Activated CD4-positive, alpha-beta T cell treated with anti-CD3 and anti-CD28 coated beads, Interleukin-2, amount 10 ng/mL, durations not matched to agents 24 days and 14 days (primary cell): Measurements from ENCODE around the gene FARS2. TPM values are rescaled to one million over a fixed set of nuclear protein-coding genes. Genes with fewer than 3 reads are reported as not detected.

ENCODE experiments used
- DNase-seq: peaks from one replicate; pipeline ENCODE4 v3.0.0; 2022
- H3K27ac Mint-ChIP-seq: one replicate; pipeline ENCODE4 v1.8.0; 2022; ENCODE audit warnings: mild to moderate bottlenecking, mixed read lengths
- H3K27me3 Mint-ChIP-seq: one replicate; pipeline ENCODE4 v1.8.0; 2022; ENCODE audit warnings: mixed read lengths
- H3K36me3 Mint-ChIP-seq: one replicate; pipeline ENCODE4 v1.8.0; 2022; ENCODE audit warnings: low read depth, mild to moderate bottlenecking, mixed read lengths
- H3K4me1 Mint-ChIP-seq: one replicate; pipeline ENCODE4 v1.8.0; 2021; ENCODE audit warnings: mixed read lengths
- H3K4me3 Mint-ChIP-seq: one replicate; pipeline ENCODE4 v1.8.0; 2022; ENCODE audit warnings: mild to moderate bottlenecking, moderate library complexity, mixed read lengths
- H3K9me3 Mint-ChIP-seq: one replicate; pipeline ENCODE4 v1.8.0; 2021; ENCODE audit warnings: mixed read lengths
- intact Hi-C: fragments of 100-400 bp; cut with micrococcal nuclease; formaldehyde crosslinking; loops from one replicate; pipeline ENCODE4 v1.15.1; 2023
- total RNA-seq: library from RNA; stranded (reverse); gene quantifications from 2 replicates; pipeline ENCODE4 v1.2.3, GENCODE V29; 2022

FARS2 gene
- total RNA-seq, 1 donor from 2014 or later: 24.7 TPM

DNA sequence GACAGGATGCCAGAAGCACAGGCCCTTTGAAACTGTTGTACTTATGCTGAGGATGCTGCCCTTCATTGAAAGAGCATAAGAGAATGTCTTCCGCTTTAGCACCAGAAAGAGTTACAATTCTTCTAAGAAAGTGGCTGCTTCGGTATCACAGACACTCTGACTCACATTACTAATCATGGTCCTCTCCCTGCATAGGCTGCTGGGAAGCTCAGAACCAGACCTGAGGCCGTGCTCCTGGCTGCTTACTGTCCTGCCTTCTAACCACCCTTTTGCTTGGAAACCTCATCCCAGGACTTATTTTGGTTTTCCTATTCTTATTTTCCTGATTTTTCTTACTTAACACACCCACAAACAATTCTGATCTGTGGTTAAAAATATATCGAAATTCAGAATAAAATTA, 23.5 kb upstream of the FARS2 start:
- intact Hi-C loops: no loop called here
- DNase-seq: no peak
- Mint-ChIP-seq H3K36me3 (peaks cover 11% of the 10 kb centered on the region), H3K27me3 (no peaks in the 10 kb centered on the region), H3K4me3 (no peak overlapping the region), H3K4me1 (peaks cover 3% of the 10 kb centered on the region), H3K9me3 (no peaks in the 10 kb centered on the region), H3K27ac (no peak overlapping the region)

DNA sequence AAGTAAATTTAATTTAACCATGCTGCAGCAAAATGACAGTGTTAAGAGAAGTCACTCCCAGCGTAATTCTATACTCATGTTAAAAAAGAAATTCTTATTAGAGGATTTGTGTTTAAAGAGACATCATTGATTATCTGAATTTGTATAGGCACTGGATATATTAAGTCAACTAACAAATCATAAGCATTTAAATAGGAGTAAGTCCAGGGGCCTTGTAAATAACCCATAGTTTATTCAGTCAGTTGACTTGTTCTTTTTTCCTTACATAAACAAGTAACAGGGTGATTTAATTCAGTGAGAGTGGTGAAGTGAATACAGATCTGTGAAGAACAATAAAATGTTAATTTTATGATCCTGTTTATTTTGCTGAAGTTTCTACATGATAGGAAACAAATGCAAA, 23.0 kb upstream of the FARS2 start:
- Mint-ChIP-seq H3K9me3 (no peaks in the 10 kb centered on the region), H3K4me3 (no peak overlapping the region), H3K27ac (no peak overlapping the region), H3K27me3 (no peaks in the 10 kb centered on the region), H3K36me3 (peaks cover 11% of the 10 kb centered on the region), H3K4me1 (no peaks in the 10 kb centered on the region)
- intact Hi-C loops: no loop called here
- DNase-seq: no peak

DNA sequence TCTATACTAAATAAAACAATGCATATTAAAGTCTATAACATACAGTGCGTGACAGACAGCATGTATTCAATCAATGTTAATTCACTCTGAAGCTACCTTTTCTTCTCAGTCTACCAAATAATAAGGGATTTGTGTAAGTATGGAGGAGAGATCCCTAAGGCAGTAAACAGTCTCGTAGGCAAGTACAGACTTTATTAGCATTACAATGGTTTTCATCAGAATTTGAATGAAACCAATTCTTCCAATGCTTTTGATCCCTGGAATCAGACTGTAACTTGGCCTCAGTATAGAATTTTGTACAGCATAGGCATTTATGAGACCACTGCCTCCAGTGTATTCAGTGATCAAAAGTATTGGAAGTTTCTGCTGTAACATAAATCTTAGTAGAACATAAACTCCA, 20.1 kb upstream of the FARS2 start:
- intact Hi-C loops: no loop called here
- H3K9me3 Mint-ChIP-seq: no peaks in the 10 kb centered on the region
- H3K36me3 Mint-ChIP-seq: peaks cover 5% of the 10 kb centered on the region
- no peak for DNase-seq
- H3K4me1 Mint-ChIP-seq: no peaks in the 10 kb centered on the region
- H3K27ac Mint-ChIP-seq: no peak overlapping the region
- no peaks in the 10 kb centered on the region for H3K27me3 Mint-ChIP-seq
- no peak overlapping the region for H3K4me3 Mint-ChIP-seq

DNA sequence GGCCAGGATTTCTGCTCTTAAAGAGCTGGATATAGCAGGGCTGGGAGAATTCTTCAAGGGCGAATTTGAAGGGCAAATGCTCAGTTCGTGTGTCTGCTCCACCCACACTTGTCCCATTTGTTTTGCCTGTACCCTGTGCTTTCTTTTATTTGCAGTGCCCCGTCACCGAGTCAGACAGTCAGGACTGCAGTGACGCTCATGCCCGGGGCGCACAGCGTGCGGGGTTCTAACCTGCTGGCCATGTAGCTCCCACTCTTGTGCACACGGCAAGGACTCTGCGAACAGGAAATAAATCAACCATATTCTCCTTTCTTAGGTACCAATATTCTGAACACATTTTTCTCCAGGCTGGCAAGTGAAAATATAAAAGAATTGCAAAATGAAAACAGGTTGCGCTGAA, 18.2 kb upstream of the FARS2 start:
- Mint-ChIP-seq H3K27me3 (no peaks in the 10 kb centered on the region), H3K4me3 (no peak overlapping the region), H3K4me1 (peaks cover 2% of the 10 kb centered on the region), H3K27ac (no peak overlapping the region), H3K36me3 (peaks cover 5% of the 10 kb centered on the region), H3K9me3 (no peaks in the 10 kb centered on the region)
- intact Hi-C loops: no loop called here
- no peak for DNase-seq

DNA sequence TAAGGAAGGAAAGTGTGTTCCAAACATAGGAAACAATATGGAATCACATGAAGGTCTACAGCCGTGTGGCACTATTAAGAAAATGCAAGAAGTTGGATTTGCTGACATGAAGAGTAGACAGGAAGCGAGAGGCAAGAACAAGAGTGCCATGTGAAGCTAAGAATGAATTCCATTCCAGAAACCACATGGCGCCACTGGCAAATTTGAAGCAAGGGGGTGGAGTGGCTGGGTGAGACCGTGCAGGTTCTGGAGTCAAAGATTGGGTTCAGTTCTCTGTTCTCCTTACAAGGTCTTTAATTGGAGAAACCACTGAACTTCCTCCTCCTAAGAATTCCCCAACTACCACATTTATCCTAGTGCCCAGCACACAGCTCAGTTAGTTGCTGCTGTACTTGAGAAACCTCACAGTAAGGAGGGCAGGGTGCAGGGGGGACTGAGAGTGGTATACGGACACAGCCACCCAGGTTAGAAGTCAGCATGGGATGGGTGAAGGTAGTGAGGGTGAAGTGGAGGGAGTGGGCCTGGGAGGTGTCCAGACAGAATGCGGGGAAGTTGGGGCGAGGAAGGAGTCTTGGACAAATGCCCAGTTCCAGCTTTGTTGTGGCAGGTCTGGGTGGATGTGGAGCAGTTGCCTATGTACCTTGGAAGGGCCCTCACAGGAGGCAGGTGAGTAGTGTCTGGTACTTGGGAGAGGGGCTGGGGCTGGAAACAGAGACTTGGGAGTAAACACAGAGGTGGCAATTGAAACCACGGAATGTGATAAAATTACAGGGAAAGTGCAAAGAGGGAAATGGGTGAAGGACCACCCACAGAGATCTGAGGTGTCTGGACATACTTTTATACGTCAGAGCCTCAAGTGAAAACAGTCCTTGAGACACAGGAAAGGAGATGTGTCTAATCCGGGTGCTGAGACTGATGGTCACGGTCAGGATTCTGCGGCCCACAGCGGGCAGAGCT, 14.9 kb upstream of the FARS2 start:
- DNase-seq: no peak
- H3K27ac Mint-ChIP-seq: no peak overlapping the region
- intact Hi-C loops: no loop called here
- no peaks in the 10 kb centered on the region for H3K9me3 Mint-ChIP-seq
- H3K4me3 Mint-ChIP-seq: no peak overlapping the region
- peaks cover 8% of the 10 kb centered on the region for H3K36me3 Mint-ChIP-seq
- peaks cover 3% of the 10 kb centered on the region for H3K4me1 Mint-ChIP-seq
- H3K27me3 Mint-ChIP-seq: no peaks in the 10 kb centered on the region

DNA sequence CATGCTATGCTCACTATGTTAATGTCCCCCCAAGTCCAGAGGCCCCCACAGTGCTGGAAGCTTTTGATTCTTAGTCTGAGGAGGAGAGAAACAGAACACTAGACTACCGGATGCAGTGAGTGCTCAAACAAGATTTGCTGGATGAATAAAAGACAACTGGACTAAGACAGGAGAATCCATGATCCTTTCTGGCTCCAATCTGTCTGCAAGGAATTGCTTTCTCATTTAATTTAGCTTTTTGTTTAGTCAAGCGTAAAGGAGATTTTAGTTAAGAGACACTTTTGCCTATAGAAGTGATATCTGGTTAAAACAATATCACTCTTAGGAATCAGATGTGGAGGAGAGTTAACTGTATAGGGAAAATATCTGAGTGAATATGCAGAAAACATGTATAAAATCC, 14.1 kb upstream of the FARS2 start:
- DNase-seq: no peak
- intact Hi-C loops: no loop called here
- peaks cover 10% of the 10 kb centered on the region for H3K36me3 Mint-ChIP-seq
- H3K9me3 Mint-ChIP-seq: no peaks in the 10 kb centered on the region
- no peak overlapping the region for H3K4me3 Mint-ChIP-seq
- no peak overlapping the region for H3K27ac Mint-ChIP-seq
- H3K27me3 Mint-ChIP-seq: no peaks in the 10 kb centered on the region
- H3K4me1 Mint-ChIP-seq: peaks cover 3% of the 10 kb centered on the region

DNA sequence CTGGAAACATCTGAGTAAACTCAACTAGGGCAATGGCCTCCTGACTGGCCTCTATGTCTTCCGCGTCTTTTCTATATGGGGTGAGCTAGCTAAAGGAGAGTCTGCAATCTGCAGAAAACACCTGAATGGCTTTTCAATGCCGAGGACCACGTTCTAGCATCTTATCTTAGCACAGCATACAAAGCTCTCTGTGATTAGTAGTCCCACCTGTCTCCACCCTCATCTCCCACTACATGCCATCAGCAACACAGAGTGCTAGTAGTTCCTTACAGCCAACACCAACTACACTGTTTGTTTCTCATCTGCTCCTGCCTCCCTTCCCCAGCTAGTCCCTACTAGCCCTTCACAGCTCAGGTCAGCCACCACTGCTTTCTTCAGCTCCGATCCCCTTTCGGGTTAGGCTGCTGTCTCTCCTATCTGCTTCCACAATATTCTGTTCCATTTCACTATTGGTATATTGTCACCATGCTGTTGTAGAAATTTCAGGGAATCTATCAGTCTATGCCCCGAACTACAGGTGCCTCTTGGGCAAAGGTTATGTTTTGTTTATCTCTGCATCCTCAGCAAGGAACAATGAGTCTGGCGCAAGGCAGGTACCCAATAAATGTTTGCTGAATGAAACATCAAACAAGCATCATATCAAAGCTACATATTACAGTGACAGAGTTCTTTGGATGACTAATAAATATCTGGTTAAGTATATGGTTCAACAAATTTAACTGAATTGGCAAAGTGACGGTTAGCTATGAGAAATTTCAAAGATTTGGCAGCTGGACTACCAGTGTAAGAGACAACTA, 12.8 kb upstream of the FARS2 start:
- Mint-ChIP-seq H3K27me3 (no peaks in the 10 kb centered on the region), H3K4me3 (no peak overlapping the region), H3K36me3 (peaks cover 13% of the 10 kb centered on the region), H3K4me1 (peaks cover 3% of the 10 kb centered on the region), H3K27ac (no peak overlapping the region), H3K9me3 (no peaks in the 10 kb centered on the region)
- no peak for DNase-seq
- intact Hi-C loops: no loop called here

DNA sequence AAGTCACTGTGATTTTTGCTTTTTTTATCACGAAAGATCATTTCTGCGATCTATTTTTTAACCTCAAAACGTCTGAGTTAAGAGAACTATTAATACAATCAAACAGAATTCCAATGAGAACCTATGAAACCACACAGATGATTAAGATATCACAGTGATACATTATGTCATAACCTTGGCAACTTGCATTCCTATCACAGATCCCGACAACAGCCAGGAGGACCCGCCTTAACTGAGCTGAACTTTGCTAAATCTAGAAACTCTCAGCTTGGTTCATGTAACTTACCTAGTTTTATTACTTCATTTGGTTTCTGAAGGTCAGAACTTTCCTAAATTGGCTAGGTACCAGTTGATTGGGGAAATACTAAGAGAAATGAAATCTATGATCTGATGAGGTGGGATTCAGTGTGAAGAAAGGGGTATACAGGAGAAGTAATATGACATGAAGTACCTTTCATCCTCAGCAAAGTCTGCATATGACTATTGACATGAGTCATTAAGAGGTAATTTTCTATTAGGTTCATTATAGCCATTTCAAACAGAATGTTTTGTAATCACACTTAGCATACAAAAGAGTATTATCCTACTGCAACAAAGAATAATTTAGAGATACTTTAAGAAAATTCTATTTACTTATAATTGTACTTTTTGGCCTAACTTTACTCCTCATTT, 11.7 kb upstream of the FARS2 start:
- H3K4me1 Mint-ChIP-seq: peaks cover 3% of the 10 kb centered on the region
- intact Hi-C loops: no loop called here
- DNase-seq: no peak
- H3K9me3 Mint-ChIP-seq: no peaks in the 10 kb centered on the region
- H3K36me3 Mint-ChIP-seq: peaks cover 14% of the 10 kb centered on the region
- no peaks in the 10 kb centered on the region for H3K27me3 Mint-ChIP-seq
- no peak overlapping the region for H3K27ac Mint-ChIP-seq
- H3K4me3 Mint-ChIP-seq: no peak overlapping the region

DNA sequence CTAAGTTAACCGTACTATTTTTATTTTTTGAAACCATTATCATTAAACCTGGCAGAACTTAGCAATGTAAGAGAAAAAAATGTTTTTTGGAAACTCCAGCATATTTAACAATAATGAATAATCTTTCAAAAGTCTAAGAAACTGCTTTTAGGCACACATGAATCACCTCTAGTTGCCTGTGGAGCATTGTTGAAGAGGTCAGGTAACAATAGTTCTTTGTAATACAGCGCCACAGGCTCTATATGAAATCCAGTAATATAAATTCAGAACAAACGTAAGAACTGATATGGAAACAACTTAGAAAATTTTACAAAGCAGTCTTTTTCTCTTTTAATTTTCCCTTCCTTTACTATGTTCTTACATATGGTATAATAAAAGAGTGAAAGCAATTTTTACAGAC, 10.9 kb upstream of the FARS2 start:
- H3K4me3 Mint-ChIP-seq: no peak overlapping the region
- peaks cover 20% of the 10 kb centered on the region for H3K36me3 Mint-ChIP-seq
- no peak for DNase-seq
- H3K9me3 Mint-ChIP-seq: no peaks in the 10 kb centered on the region
- no peak overlapping the region for H3K27ac Mint-ChIP-seq
- no peaks in the 10 kb centered on the region for H3K27me3 Mint-ChIP-seq
- intact Hi-C loops: no loop called here
- peaks cover 3% of the 10 kb centered on the region for H3K4me1 Mint-ChIP-seq

DNA sequence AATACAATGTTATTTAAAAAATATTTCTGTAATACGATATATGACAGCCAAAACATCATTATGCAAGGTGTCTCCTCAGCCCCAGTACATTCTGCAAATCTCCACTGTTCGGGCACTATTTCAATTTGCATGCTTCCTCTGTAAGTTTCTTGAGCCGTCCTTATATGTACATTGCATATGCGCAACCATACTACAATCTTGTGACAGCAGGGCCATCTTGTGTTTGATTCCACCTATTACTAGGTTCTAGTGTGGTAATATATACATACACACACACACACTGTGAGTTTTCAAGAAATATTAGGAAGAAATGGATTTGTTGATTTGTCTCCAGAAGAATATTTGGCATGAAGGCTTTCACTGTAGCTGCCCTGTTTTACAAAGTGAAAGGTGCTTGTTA, 10.4 kb upstream of the FARS2 start:
- intact Hi-C loops: no loop called here

DNA sequence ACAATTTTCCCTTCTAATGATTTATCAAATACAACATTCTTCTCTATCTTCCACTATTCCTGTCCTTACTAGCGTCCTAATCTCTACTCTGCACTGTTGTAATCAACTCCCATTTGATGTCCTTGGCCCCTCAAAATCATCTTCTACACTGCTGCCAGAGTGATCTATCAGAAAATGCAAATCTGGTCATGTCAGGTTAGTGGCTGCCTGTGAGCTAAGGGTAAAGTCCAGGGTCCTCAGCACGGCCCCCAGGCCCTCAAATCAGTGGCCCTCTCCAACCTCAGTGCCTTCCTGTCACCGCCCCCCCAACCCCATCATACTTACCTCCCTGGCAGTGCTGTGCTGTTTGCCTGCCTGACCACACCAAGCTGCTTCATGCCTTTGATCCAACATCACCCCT, 4.4 kb upstream of the FARS2 start:
- no peaks in the 10 kb centered on the region for H3K27me3 Mint-ChIP-seq
- no peak overlapping the region for H3K27ac Mint-ChIP-seq
- no peak overlapping the region for H3K4me3 Mint-ChIP-seq
- no peaks in the 10 kb centered on the region for H3K9me3 Mint-ChIP-seq
- no peak for DNase-seq
- peaks cover 23% of the 10 kb centered on the region for H3K36me3 Mint-ChIP-seq
- intact Hi-C loops: no loop called here
- H3K4me1 Mint-ChIP-seq: peaks cover 29% of the 10 kb centered on the region

More for the DNA sequence above, 10.4 kb upstream of the FARS2 start:
- no peaks in the 10 kb centered on the region for H3K27me3 Mint-ChIP-seq
- no peak overlapping the region for H3K4me3 Mint-ChIP-seq
- DNase-seq: no peak
- H3K9me3 Mint-ChIP-seq: no peaks in the 10 kb centered on the region
- peaks cover 3% of the 10 kb centered on the region for H3K4me1 Mint-ChIP-seq
- H3K27ac Mint-ChIP-seq: no peak overlapping the region
- peaks cover 18% of the 10 kb centered on the region for H3K36me3 Mint-ChIP-seq

DNA sequence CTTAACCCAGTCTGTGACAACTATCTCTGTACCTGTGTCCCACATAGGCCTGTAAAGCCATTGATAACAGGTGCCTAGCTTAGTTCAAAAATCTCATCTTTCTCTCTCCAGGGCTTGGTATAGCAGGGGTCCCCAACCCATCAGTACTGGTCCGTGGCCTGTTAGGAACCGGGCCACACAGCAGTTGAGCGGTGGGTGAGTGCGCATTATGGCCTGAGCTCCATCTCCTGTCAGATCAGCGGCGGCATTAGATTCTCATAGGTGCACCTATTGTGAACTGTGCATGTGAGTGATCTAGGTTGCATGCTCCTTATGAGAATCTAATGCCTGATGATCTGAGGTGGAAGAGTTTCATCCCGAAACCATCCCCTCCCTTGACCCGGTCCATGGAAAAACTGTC, 3.9 kb upstream of the FARS2 start:
- no peak overlapping the region for H3K4me3 Mint-ChIP-seq
- H3K27ac Mint-ChIP-seq: peak overlapping the region; percentile 31

DNA sequence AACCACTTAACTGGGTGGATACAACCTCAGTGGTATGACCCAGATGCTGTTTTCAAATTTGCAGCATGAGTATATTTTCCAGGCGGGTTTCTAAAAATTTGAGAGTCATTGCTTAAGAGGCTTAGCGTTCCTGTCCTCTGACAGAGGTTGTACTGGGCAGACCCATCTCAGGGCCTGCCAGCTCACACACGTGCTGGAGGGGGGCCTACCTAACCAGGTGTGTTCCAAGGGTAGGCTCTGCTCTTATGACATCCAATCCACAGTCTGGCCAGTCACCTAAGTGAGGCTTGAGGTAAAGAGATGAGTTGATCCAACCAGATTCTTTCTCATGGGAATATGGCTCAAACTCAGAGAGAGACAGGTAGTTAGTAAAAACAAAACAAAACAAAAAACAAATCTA, 1.9 kb upstream of the FARS2 start:
- H3K9me3 Mint-ChIP-seq: no peaks in the 10 kb centered on the region
- DNase-seq: no peak
- H3K27me3 Mint-ChIP-seq: no peaks in the 10 kb centered on the region
- peak overlapping the region; percentile 100 for H3K27ac Mint-ChIP-seq
- H3K4me1 Mint-ChIP-seq: peaks cover 34% of the 10 kb centered on the region
- intact Hi-C loops: no loop called here
- H3K4me3 Mint-ChIP-seq: peak overlapping the region; percentile 89
- peaks cover 20% of the 10 kb centered on the region for H3K36me3 Mint-ChIP-seq

More for the DNA sequence above, 3.9 kb upstream of the FARS2 start:
- no peak for DNase-seq
- intact Hi-C loops: no loop called here
- no peaks in the 10 kb centered on the region for H3K9me3 Mint-ChIP-seq
- H3K4me1 Mint-ChIP-seq: peaks cover 29% of the 10 kb centered on the region
- H3K27me3 Mint-ChIP-seq: no peaks in the 10 kb centered on the region
- peaks cover 21% of the 10 kb centered on the region for H3K36me3 Mint-ChIP-seq
